Gastrocnemius medialis (tissue), 4 donors: Measurements from ENCODE around the gene SETD5. TPM values are rescaled to one million over a fixed set of nuclear protein-coding genes. Genes with fewer than 3 reads are reported as not detected.

ENCODE experiments used
- ATAC-seq, 2 donors: fragments of 150-250 bp; one replicate each; pipeline ENCODE4 v1.9.1; 2016
- DNase-seq, 2 donors: peaks; one replicate each; pipeline ENCODE4 v3.0.0-alpha.2; 2019
- H3K27ac ChIP-seq, 4 donors: fragments of 200-600 bp; sonication (generic); 1 replicate in 1 of 4; 2 replicates in 3 of 4; pipeline ENCODE4 v1.5.1; 2016 to 2018; ENCODE audit warnings: mild to moderate bottlenecking in 2 of 4, moderate library complexity in 1 of 4
- H3K27me3 ChIP-seq, 3 donors: fragments of 200-600 bp; sonication (generic) in 2 of 3; 1 replicate in 1 of 3; 2 replicates in 2 of 3; pipeline versions ENCODE4 v1.5.1 to v1.6.0; 2016 to 2019; ENCODE audit warnings: mild to moderate bottlenecking in 1 of 3, moderate library complexity in 1 of 3
- H3K36me3 ChIP-seq, 2 donors: fragments of 200-600 bp; sonication (generic) in 1 of 2; one replicate each; pipeline ENCODE4 v1.5.1; 2017 to 2018
- H3K4me1 ChIP-seq, 2 donors: fragments of 200-600 bp; sonication (generic) in 1 of 2; one replicate each; pipeline ENCODE4 v1.5.1; 2016 to 2017; ENCODE audit warnings: mild to moderate bottlenecking in 2 of 2
- H3K4me3 ChIP-seq, 4 donors: fragments of 200-600 bp; sonication (generic) in 3 of 4; 1 replicate in 1 of 4; 2 replicates in 3 of 4; pipeline ENCODE4 v1.5.1; 2016 to 2019; ENCODE audit warnings: mild to moderate bottlenecking in 2 of 4
- H3K9me3 ChIP-seq, 3 donors: fragments of 200-600 bp; sonication (generic) in 2 of 3; 1 replicate in 1 of 3; 2 replicates in 2 of 3; pipeline ENCODE4 v1.5.1; 2016 to 2019
- POLR2A ChIP-seq, 2 donors: fragments of 450-650 bp; IDR thresholded peaks; one replicate each; pipeline ENCODE4 v1.6.1; 2017; ENCODE audit warnings: antibody characterized with exemption in 2 of 2, mild to moderate bottlenecking in 2 of 2, moderate library complexity in 2 of 2
- in situ Hi-C, 4 donors: fragments of 200-750 bp; cut with MboI; loops; one replicate each; pipeline versions ENCODE4 v1.15.0 to v1.8.0; 2017; ENCODE audit warnings: low sequenced_read_pairs in 4 of 4
- intact Hi-C: fragments of 100-400 bp; cut with DNase I; formaldehyde crosslinking; loops from one replicate; pipeline ENCODE4 v1.15.1; 2023; ENCODE audit warnings: low total_unique reads
- total RNA-seq, 4 donors: library from RNA; depleted of rRNA; stranded (reverse); fragments of >200 nt; gene quantifications; one replicate each; pipeline versions ENCODE4 v1.1.0 to v1.2.3, GENCODE V29; 2016
- TF ChIP-seq, protein P1 (sequence below), 5 experiments: fragments of 450-650 bp in 3 of 5; fragments of 200-600 bp in 2 of 5; sonication (generic) in 2 of 5; IDR thresholded peaks in 4 of 5; conservative IDR thresholded peaks in 1 of 5; 1 replicate in 4 of 5; 2 replicates in 1 of 5; pipeline ENCODE4 v1.5.1; 2016 to 2019; ENCODE audit warnings: antibody characterized with exemption in 5 of 5, mild to moderate bottlenecking in 3 of 5, moderate library complexity in 3 of 5

SETD5 gene, protein sequence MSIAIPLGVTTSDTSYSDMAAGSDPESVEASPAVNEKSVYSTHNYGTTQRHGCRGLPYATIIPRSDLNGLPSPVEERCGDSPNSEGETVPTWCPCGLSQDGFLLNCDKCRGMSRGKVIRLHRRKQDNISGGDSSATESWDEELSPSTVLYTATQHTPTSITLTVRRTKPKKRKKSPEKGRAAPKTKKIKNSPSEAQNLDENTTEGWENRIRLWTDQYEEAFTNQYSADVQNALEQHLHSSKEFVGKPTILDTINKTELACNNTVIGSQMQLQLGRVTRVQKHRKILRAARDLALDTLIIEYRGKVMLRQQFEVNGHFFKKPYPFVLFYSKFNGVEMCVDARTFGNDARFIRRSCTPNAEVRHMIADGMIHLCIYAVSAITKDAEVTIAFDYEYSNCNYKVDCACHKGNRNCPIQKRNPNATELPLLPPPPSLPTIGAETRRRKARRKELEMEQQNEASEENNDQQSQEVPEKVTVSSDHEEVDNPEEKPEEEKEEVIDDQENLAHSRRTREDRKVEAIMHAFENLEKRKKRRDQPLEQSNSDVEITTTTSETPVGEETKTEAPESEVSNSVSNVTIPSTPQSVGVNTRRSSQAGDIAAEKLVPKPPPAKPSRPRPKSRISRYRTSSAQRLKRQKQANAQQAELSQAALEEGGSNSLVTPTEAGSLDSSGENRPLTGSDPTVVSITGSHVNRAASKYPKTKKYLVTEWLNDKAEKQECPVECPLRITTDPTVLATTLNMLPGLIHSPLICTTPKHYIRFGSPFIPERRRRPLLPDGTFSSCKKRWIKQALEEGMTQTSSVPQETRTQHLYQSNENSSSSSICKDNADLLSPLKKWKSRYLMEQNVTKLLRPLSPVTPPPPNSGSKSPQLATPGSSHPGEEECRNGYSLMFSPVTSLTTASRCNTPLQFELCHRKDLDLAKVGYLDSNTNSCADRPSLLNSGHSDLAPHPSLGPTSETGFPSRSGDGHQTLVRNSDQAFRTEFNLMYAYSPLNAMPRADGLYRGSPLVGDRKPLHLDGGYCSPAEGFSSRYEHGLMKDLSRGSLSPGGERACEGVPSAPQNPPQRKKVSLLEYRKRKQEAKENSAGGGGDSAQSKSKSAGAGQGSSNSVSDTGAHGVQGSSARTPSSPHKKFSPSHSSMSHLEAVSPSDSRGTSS (N-terminal part only)
- 10 to 100 TPM; 28.9 to 43.3 (median 41.0) TPM for total RNA-seq

DNA sequence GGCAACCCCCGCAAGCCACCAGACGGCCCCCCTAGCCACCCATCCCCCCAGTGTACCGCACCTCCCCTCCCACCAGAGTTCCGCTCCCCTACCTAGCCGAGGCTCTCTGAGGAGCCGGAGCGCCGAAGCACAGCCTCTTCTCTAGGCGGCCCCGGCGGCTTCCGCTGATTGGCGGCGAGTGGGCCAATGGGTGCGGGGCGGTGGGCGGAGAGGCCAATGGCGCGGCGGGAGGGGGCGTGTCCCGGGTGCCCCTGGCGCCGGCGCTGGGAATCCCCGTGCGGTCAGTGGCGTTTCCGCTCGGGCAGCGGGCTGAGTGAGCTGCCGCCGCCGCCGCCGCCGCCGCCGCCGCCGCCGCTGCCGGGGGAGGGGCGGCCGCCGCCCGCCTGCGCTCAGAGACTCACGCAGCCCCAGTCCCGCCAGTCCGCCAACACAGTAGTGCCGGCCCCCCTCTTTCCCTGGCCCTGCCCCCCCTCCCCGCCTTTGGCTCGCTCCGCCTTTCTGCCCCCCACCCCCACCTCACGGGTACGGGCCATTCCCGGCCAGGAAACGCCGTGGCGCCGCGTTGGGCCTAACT is at the start of gene SETD5:
TSS of gene SETD5 (plus strand) at position 284 of the 574 bp plus-strand sequence. CDS start 31,324 bp downstream, outside the sequence.
- peak within 1 kb of the TSS; percentile 80 to 94 (median 90) for H3K4me3 ChIP-seq
- H3K9me3 ChIP-seq: no peaks in the 10 kb centered on the region
- peak; percentile 98 for DNase-seq
- no peaks in the 10 kb centered on the region for H3K27me3 ChIP-seq
- in situ Hi-C loops: no loop called here
- peak; percentile 92 to 97 for TF ChIP-seq POLR2A (IDR thresholded peaks at IDR 0.05)
- TF ChIP-seq, protein P1, sequence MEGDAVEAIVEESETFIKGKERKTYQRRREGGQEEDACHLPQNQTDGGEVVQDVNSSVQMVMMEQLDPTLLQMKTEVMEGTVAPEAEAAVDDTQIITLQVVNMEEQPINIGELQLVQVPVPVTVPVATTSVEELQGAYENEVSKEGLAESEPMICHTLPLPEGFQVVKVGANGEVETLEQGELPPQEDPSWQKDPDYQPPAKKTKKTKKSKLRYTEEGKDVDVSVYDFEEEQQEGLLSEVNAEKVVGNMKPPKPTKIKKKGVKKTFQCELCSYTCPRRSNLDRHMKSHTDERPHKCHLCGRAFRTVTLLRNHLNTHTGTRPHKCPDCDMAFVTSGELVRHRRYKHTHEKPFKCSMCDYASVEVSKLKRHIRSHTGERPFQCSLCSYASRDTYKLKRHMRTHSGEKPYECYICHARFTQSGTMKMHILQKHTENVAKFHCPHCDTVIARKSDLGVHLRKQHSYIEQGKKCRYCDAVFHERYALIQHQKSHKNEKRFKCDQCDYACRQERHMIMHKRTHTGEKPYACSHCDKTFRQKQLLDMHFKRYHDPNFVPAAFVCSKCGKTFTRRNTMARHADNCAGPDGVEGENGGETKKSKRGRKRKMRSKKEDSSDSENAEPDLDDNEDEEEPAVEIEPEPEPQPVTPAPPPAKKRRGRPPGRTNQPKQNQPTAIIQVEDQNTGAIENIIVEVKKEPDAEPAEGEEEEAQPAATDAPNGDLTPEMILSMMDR (IDR thresholded peaks at IDR 0.05 in 4 of 5, conservative IDR thresholded peaks at IDR 0.05 in 1 of 5): no peak
- peaks cover 0 to 16% of the 10 kb centered on the region in 2 donors for H3K36me3 ChIP-seq
- peak; percentile 51 to 59 for ATAC-seq
- intact Hi-C loops: loop anchor here (2.0 to 10.0 kb wide), 8 partner anchors 35 to 800 kb away; partner anchors contain the start of genes BRPF1, SRGAP3 and THUMPD3
- peaks cover 54 to 73% of the 10 kb centered on the region in 2 donors for H3K4me1 ChIP-seq
- peak within 1 kb of the TSS; percentile 97 to 100 (median 99) for H3K27ac ChIP-seq

DNA sequence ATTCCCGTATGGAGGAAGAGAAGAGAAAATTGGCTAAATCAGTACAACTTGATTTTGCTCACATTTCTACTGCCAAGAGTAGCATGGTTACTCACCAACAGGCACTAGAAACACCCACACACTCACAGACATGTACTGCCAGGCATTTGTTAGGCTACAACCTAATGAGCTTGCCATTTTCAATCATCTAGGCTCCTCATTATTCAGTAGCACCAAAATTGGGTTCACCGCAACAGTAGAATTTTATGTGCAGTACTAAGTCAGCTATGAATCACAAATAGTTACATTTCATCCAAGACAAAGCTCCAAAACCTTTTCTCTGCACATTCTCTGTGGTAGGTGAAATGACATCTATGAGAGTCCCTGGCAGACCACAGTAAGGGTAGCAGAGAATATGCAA is 49.5 kb upstream of the SETD5 start:
- intact Hi-C loops (no loop called here), in situ Hi-C loops (no loop called here)
- no peaks in the 10 kb centered on the region for H3K27me3 ChIP-seq
- H3K4me1 ChIP-seq: peaks cover under 1 to 1% of the 10 kb centered on the region in 2 donors
- no peaks in the 10 kb centered on the region for H3K9me3 ChIP-seq
- DNase-seq: no peak
- TF ChIP-seq POLR2A (IDR thresholded peaks at IDR 0.05): no peak
- TF ChIP-seq, protein P1 (IDR thresholded peaks at IDR 0.05 in 4 of 5, conservative IDR thresholded peaks at IDR 0.05 in 1 of 5): no peak
- H3K4me3 ChIP-seq: no peak overlapping the region
- no peak for ATAC-seq
- H3K27ac ChIP-seq: no peak overlapping the region
- no peaks in the 10 kb centered on the region for H3K36me3 ChIP-seq

DNA sequence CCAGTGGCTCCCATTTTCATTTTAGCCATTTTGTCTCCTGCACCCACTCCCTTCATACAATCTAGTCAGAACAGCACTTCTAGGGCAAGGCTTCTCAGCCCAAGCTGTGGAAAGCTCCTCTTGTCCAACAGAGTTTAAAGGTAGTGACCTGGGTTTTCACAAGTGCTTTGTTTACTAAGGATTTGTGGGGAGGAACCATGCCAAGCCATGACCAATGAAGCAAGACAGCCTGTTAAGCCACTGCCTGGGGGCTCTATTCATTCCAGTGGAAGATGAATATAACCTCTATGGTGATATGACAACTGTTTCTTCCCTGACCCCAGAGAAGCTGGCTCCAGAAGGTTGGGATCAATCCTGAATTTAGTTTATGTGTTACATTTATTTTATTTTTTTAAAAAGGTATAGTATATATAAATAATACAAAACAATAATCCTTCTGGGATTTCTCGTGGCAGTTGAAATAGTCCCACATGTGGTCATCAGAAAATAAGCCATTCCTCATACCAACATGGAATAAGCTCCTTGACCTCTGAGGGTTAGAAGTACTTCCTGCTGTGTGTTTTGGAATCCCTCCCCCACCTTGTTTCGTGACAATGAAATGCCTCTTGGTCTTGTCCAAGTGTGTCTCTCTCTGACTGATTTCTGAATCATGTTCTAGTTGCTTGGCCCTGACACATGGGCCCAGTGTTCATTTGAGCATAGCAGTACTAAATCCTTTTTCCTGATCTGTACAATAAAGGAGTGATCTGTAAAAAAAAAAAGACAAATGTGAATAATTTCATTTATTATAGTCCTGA is 47.9 kb upstream of the SETD5 start:
- Histone ChIP-seq H3K9me3 (no peaks in the 10 kb centered on the region), H3K4me1 (peaks cover 6 to 8% of the 10 kb centered on the region in 2 donors), H3K27me3 (no peaks in the 10 kb centered on the region), H3K4me3 (no peak overlapping the region), H3K27ac (no peak overlapping the region), H3K36me3 (no peaks in the 10 kb centered on the region)
- in situ Hi-C loops: loop anchor here (10.0 to 25.0 kb wide), 4 partner anchors 85 to 313 kb away; partner anchors contain the start of gene MTMR14 (in 1 of the 4)
- no peak for DNase-seq
- intact Hi-C loops: no loop called here
- no peak for ATAC-seq
- TF ChIP-seq POLR2A (IDR thresholded peaks at IDR 0.05): no peak
- TF ChIP-seq, protein P1 (IDR thresholded peaks at IDR 0.05 in 4 of 5, conservative IDR thresholded peaks at IDR 0.05 in 1 of 5): no peak
